Esophagus squamous epithelium (tissue), 5 donors: Measurements from ENCODE around the gene LIME1. TPM values are rescaled to one million over a fixed set of nuclear protein-coding genes. Genes with fewer than 3 reads are reported as not detected.

ENCODE experiments used
- DNase-seq: peaks from one replicate; lab custom pipeline; 2025; lab: John Stamatoyannopoulos, UW
- H3K27ac ChIP-seq, 4 donors: fragments of 200-600 bp; sonication (generic); one replicate each; pipeline ENCODE4 v1.5.1; 2016 to 2019; ENCODE audit warnings: mild to moderate bottlenecking in 1 of 4
- H3K27me3 ChIP-seq, 4 donors: fragments of 200-600 bp; sonication (generic); 1 replicate in 3 of 4; 2 replicates in 1 of 4; pipeline versions ENCODE4 v1.5.1 to v1.6.0; 2017 to 2021; ENCODE audit warnings: antibody characterized with exemption in 1 of 4
- H3K36me3 ChIP-seq, 3 donors: fragments of 200-600 bp; sonication (generic); one replicate each; pipeline ENCODE4 v1.5.1; 2016 to 2019
- H3K4me1 ChIP-seq, 3 donors: fragments of 200-600 bp; sonication (generic); one replicate each; pipeline ENCODE4 v1.5.1; 2017 to 2019
- H3K4me3 ChIP-seq, 4 donors: fragments of 200-600 bp; sonication (generic); 1 replicate in 3 of 4; 2 replicates in 1 of 4; pipeline ENCODE4 v1.5.1; 2016 to 2019; ENCODE audit warnings: mild to moderate bottlenecking in 2 of 4, moderate library complexity in 1 of 4
- H3K9me3 ChIP-seq, 3 donors: fragments of 200-600 bp; sonication (generic); one replicate each; pipeline ENCODE4 v1.5.1; 2016 to 2019
- POLR2A ChIP-seq, 4 donors: fragments of 450-650 bp; IDR thresholded peaks; one replicate each; pipeline ENCODE4 v1.6.1; 2017; ENCODE audit warnings: antibody characterized with exemption in 4 of 4, mild to moderate bottlenecking in 4 of 4, moderate library complexity in 3 of 4
- WGBS, 2 donors: methylation state at CpG; one replicate each; pipeline ENCODE4 v1.1.5; 2018; 5-methylcytosine and 5-hydroxymethylcytosine counted together
- intact Hi-C: fragments of 100-400 bp; cut with DNase I; formaldehyde crosslinking; loops from one replicate; pipeline ENCODE4 v1.15.0; 2022
- total RNA-seq, 4 donors: library from RNA; depleted of rRNA; stranded (reverse); fragments of >200 nt; gene quantifications; one replicate each; pipeline ENCODE4 v1.1.0, GENCODE V29; 2016
- TF ChIP-seq, protein P1 (sequence below), 6 experiments: fragments of 450-650 bp in 4 of 6; fragments of 200-600 bp in 2 of 6; sonication (generic) in 2 of 6; IDR thresholded peaks; one replicate each; pipeline ENCODE4 v1.5.1; 2016 to 2019; ENCODE audit warnings: antibody characterized with exemption in 6 of 6, mild to moderate bottlenecking in 4 of 6, moderate library complexity in 4 of 6
- donor health status: DM: yes; HTN: yes; CAD: no.

LIME1 gene
- total RNA-seq, 4 donors from 2014 or later = 10.9 to 22.3 (median 14.4) TPM

DNA sequence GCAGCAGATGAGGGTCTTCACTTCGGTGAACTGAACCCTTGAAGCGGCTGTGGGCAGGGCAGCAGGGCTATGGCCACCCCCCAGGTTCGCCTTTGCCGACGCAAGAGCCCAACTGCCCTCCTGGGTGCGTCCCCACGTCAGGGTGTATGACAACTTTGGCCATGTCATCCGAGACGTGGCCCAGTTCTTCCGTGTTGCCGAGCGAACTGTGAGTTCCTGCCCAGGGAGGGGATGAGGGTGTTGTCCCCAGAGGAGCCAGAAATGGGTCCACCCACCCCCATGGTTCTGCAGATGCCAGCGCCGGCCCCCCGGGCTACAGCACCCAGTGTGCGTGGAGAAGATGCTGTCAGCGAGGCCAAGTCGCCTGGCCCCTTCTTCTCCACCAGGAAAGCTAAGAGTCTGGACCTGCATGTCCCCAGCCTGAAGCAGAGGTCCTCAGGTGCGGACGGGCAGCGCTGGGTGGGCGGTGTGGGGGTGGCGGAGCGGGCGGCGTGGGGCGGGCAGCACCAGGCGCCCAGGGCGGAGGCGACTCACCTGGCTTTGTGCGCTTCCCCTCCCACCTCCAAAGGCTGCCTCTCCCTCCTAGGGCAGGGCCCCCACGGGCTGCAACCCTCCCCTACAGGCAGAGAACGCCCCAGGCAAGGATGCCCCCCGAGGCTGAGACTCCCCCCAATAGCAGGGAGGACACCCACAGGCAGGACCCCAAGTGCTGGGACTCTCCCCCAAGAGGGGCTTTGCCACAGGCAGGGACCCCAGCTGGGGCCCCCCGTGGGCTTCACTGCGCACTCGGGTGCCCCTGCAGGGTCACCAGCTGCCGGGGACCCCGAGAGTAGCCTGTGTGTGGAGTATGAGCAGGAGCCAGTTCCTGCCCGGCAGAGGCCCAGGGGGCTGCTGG is 46.2 kb upstream of the LIME1 start:
- H3K27me3 ChIP-seq = no peaks in the 10 kb centered on the region
- TF ChIP-seq, protein P1, sequence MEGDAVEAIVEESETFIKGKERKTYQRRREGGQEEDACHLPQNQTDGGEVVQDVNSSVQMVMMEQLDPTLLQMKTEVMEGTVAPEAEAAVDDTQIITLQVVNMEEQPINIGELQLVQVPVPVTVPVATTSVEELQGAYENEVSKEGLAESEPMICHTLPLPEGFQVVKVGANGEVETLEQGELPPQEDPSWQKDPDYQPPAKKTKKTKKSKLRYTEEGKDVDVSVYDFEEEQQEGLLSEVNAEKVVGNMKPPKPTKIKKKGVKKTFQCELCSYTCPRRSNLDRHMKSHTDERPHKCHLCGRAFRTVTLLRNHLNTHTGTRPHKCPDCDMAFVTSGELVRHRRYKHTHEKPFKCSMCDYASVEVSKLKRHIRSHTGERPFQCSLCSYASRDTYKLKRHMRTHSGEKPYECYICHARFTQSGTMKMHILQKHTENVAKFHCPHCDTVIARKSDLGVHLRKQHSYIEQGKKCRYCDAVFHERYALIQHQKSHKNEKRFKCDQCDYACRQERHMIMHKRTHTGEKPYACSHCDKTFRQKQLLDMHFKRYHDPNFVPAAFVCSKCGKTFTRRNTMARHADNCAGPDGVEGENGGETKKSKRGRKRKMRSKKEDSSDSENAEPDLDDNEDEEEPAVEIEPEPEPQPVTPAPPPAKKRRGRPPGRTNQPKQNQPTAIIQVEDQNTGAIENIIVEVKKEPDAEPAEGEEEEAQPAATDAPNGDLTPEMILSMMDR (IDR thresholded peaks at IDR 0.05) = no peak
- TF ChIP-seq POLR2A (IDR thresholded peaks at IDR 0.05) = no peak
- H3K4me1 ChIP-seq = peaks cover 39 to 88% (median 68%) of the 10 kb centered on the region in 3 donors
- no peak for DNase-seq
- WGBS, 2 donors = 80 to 87% methylated on average over 3 to 13 of the region's 40 CpGs
- H3K9me3 ChIP-seq = no peaks in the 10 kb centered on the region
- no peak overlapping the region for H3K4me3 ChIP-seq
- H3K36me3 ChIP-seq = peaks cover 0 to 7% (median 0%) of the 10 kb centered on the region in 3 donors
- peak overlapping the region in 1 of 4 donors; percentile 61 for H3K27ac ChIP-seq
- intact Hi-C loops = no loop called here

GRCh38 chr20:63690898-63691710 is 45.4 kb upstream of the LIME1 start:
- WGBS, 2 donors = 25 to 63% methylated on average over 14 to 16 of the region's 24 CpGs
- no peak for TF ChIP-seq POLR2A (IDR thresholded peaks at IDR 0.05)
- TF ChIP-seq, protein P1 (IDR thresholded peaks at IDR 0.05) = no peak

DNA sequence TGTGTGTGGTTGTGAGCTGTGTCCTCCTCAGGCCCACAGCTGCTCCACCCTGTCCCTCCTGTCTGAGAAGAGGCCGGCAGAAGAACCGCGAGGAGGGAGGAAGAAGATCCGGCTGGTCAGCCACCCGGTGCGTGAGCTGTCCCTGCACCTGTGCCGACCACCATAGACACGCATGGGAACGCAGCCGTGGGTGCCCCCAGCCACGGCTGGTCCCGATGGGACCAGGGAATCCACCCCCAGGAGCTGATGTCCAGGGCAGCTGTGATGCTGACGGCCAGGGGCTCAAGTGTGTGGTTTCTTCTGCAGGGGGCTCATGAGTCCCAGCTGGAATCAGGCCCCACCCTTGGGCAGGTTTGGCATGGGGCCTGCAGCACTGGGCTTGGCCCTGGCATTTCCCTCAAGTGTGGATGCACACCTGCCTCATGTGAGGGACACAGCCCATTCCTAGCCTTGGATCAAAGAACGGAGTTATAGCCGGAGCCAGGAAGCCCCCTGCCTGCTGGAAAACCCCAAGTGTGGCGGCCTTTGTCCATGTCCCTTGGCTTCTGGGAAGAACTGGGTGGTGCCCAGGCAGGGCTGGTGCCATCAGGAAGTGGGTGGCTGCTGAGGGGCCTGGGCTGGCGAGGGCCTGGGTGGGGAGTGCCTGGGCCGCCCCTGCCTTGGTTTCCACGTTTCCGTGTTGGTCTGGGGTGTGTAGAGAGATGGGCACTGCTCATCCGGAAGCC is 44.6 kb upstream of the LIME1 start:
- Histone ChIP-seq H3K9me3 (no peaks in the 10 kb centered on the region), H3K36me3 (peaks cover 0 to 7% (median 0%) of the 10 kb centered on the region in 3 donors), H3K27me3 (no peaks in the 10 kb centered on the region), H3K4me1 (peaks cover 34 to 88% (median 67%) of the 10 kb centered on the region in 3 donors), H3K27ac (peak overlapping the region in 2 of 4 donors; percentile 13 to 61), H3K4me3 (no peak overlapping the region)
- TF ChIP-seq, protein P1 (IDR thresholded peaks at IDR 0.05) = no peak
- no peak for TF ChIP-seq POLR2A (IDR thresholded peaks at IDR 0.05)
- intact Hi-C loops = no loop called here
- no peak for DNase-seq
- 55 to 87% methylated on average over 3 to 4 of the region's 21 CpGs for WGBS, 2 donors

More at GRCh38 chr20:63690898-63691710, 45.4 kb upstream of the LIME1 start:
- intact Hi-C loops = no loop called here
- Histone ChIP-seq H3K27ac (peak overlapping the region in 2 of 4 donors; percentile 13 to 61), H3K9me3 (no peaks in the 10 kb centered on the region), H3K36me3 (peaks cover 0 to 7% (median 0%) of the 10 kb centered on the region in 3 donors), H3K4me3 (no peak overlapping the region), H3K4me1 (peaks cover 34 to 88% (median 69%) of the 10 kb centered on the region in 3 donors), H3K27me3 (no peaks in the 10 kb centered on the region)
- DNase-seq = no peak

- intact Hi-C loops = no loop called here
- H3K36me3 ChIP-seq = peaks cover 0 to 7% (median 0%) of the 10 kb centered on the region in 3 donors
- WGBS, 2 donors = 64 to 85% methylated on average over 3 to 4 of the region's 20 CpGs
- no peaks in the 10 kb centered on the region for H3K27me3 ChIP-seq
- no peak overlapping the region for H3K4me3 ChIP-seq
- TF ChIP-seq POLR2A (IDR thresholded peaks at IDR 0.05) = no peak
- TF ChIP-seq, protein P1 (IDR thresholded peaks at IDR 0.05) = no peak
- H3K4me1 ChIP-seq = peaks cover 34 to 88% (median 67%) of the 10 kb centered on the region in 3 donors
- DNase-seq = no peak
- H3K27ac ChIP-seq = peak overlapping the region in 2 of 4 donors; percentile 13 to 61
- H3K9me3 ChIP-seq = no peaks in the 10 kb centered on the region
Measured at GRCh38 chr20:63692436-63693082, 43.9 kb upstream of the LIME1 start.
